Measurements from ENCODE around the gene NKX1-1.

NKX1-1 gene

GRCh38 chr4:1402516-1403091, 3.6 kb downstream of the NKX1-1 start:
- Histone ChIP-seq H3K4me3 (ENCODE audit: low read depth, low read length) (no peak overlapping the region), H4K91ac (ENCODE audit: low read depth, low read length) (no peak overlapping the region), H3K36me3 (ENCODE audit: control insufficient read depth in 1 of 2, insufficient read depth in 2 of 2, low read length in 2 of 2) (no peaks in the 10 kb centered on the region), H3K4ac (ENCODE audit: low read depth, low read length) (no peak overlapping the region), H3K4me2 (ENCODE audit: low read length) (no peak overlapping the region), H3K79me2 (ENCODE audit: control insufficient read depth, insufficient read depth, low read length, poor library complexity) (no peaks in the 10 kb centered on the region), H3K9ac (ENCODE audit: low read length) (no peak overlapping the region), H2BK120ac (ENCODE audit: insufficient read depth, low read length, poor library complexity) (no peak overlapping the region), H4K12ac (ENCODE audit: low read depth, low read length) (no peak overlapping the region), H3K79me1 (ENCODE audit: low read length) (no peaks in the 10 kb centered on the region), H2AFZ (ENCODE audit: insufficient read depth, low read length, poor library complexity) (no peak overlapping the region), H3K4me1 (ENCODE audit: control insufficient read depth in 1 of 2, insufficient read depth in 2 of 2, low read length in 2 of 2) (no peaks in the 10 kb centered on the region), H2BK5ac (ENCODE audit: low read depth, low read length, poor library complexity) (no peak overlapping the region), H3K18ac (ENCODE audit: low read length) (no peak overlapping the region), H2AK5ac (ENCODE audit: low read length) (no peak overlapping the region), H3K27me3 (ENCODE audit: insufficient read depth, low read length) (peaks cover 67% of the 10 kb centered on the region), H3K14ac (ENCODE audit: low read length) (no peak overlapping the region), H3K9me3 (ENCODE audit: insufficient read depth, low read depth, low read length) (peaks cover 47% of the 10 kb centered on the region), H2BK12ac (ENCODE audit: low read length) (no peak overlapping the region), H4K8ac (ENCODE audit: low read depth, low read length) (no peak overlapping the region), H3K27ac (ENCODE audit: low read depth, low read length) (no peak overlapping the region), H3K23ac (ENCODE audit: low read length) (no peak overlapping the region)
- WGBS (ENCODE audit: extremely low coverage, insufficient coverage, insufficient read length): no CpG with 5 or more reads among the region's 69 CpGs
- no peak for DNase-seq

DNA sequence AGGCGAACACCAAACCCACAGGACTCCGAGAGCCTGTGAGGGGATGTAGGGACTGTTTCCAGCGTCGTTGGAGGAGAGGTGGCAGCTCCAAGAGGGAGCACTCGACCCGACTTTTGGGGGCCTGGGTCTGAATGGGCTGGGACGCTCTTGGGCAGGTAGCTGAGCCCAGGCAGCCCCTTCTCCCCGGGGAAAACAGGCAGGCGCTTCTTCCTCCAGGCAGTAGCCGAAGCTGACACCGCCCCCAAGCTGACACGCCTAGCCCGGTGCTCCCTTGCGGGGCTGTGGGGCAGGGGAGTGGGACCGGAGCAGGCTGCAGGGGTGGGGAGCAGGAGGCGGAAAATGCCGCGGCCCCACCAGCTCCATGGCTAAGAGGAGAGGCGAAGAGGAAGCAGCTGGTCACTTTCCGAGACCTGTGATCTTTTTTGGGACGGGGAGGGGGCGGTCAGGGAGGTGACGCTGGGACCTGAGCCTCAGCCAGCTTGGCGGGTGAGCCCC, 4.2 kb downstream of the NKX1-1 start:
- no peaks in the 10 kb centered on the region for H3K36me3 ChIP-seq (ENCODE audit: control insufficient read depth in 1 of 2, insufficient read depth in 2 of 2, low read length in 2 of 2)
- no peak overlapping the region for H4K8ac ChIP-seq (ENCODE audit: low read depth, low read length)
- H4K91ac ChIP-seq (ENCODE audit: low read depth, low read length): no peak overlapping the region
- H2BK120ac ChIP-seq (ENCODE audit: insufficient read depth, low read length, poor library complexity): no peak overlapping the region
- no peak overlapping the region for H3K9ac ChIP-seq (ENCODE audit: low read length)
- no peak overlapping the region for H3K4me2 ChIP-seq (ENCODE audit: low read length)
- peaks cover 61% of the 10 kb centered on the region for H3K27me3 ChIP-seq (ENCODE audit: insufficient read depth, low read length)
- no peaks in the 10 kb centered on the region for H3K79me1 ChIP-seq (ENCODE audit: low read length)
- peaks cover 50% of the 10 kb centered on the region for H3K9me3 ChIP-seq (ENCODE audit: insufficient read depth, low read depth, low read length)
- no peak overlapping the region for H2BK5ac ChIP-seq (ENCODE audit: low read depth, low read length, poor library complexity)
- no peak overlapping the region for H2AFZ ChIP-seq (ENCODE audit: insufficient read depth, low read length, poor library complexity)
- H3K79me2 ChIP-seq (ENCODE audit: control insufficient read depth, insufficient read depth, low read length, poor library complexity): no peaks in the 10 kb centered on the region
- H3K4me3 ChIP-seq (ENCODE audit: low read depth, low read length): no peak overlapping the region
- no peak overlapping the region for H3K27ac ChIP-seq (ENCODE audit: low read depth, low read length)
- no peak overlapping the region for H4K12ac ChIP-seq (ENCODE audit: low read depth, low read length)
- no peak overlapping the region for H3K18ac ChIP-seq (ENCODE audit: low read length)
- H3K4ac ChIP-seq (ENCODE audit: low read depth, low read length): no peak overlapping the region
- no peak overlapping the region for H3K14ac ChIP-seq (ENCODE audit: low read length)
- H3K23ac ChIP-seq (ENCODE audit: low read length): no peak overlapping the region
- WGBS (ENCODE audit: extremely low coverage, insufficient coverage, insufficient read length): no CpG with 5 or more reads among the region's 24 CpGs
- no peak for DNase-seq
- H2AK5ac ChIP-seq (ENCODE audit: low read length): no peak overlapping the region
- H3K4me1 ChIP-seq (ENCODE audit: control insufficient read depth in 1 of 2, insufficient read depth in 2 of 2, low read length in 2 of 2): no peaks in the 10 kb centered on the region
- H2BK12ac ChIP-seq (ENCODE audit: low read length): no peak overlapping the region

DNA sequence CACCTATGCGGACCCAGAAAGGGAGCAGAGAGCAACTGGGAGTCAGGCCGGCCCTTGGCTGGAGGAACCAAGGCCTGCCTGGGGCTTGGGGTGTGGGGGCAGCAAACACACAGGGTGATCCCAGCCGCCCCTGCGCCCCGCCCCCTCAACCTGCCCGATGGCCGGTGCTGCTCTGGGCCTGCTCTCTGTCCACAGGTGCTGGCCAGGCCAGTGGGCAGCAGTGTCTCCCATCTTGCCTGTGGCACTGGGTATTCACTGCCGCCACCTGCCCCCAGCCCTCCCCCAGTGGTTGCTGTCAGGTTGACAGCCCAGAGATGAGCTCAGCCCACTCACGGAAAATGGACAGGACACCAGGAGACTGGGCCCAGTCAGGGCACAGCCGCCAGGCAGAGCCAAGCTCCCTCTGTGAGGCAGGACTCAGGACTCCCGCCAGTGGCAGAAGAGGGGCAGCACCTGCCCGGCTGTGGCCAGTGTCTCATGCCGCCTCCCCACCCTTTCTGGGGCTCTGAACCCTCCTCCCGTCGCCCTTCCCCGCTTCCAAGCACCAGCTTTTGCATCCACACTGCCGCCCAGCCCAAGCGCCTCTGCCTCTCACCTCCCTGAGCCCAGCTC, 4.7 kb downstream of the NKX1-1 start:
- DNase-seq: no peak
- Histone ChIP-seq H3K4me2 (ENCODE audit: low read length) (no peak overlapping the region), H3K36me3 (ENCODE audit: control insufficient read depth in 1 of 2, insufficient read depth in 2 of 2, low read length in 2 of 2) (no peaks in the 10 kb centered on the region), H2BK12ac (ENCODE audit: low read length) (no peak overlapping the region), H3K79me2 (ENCODE audit: control insufficient read depth, insufficient read depth, low read length, poor library complexity) (no peaks in the 10 kb centered on the region), H3K4me1 (ENCODE audit: control insufficient read depth in 1 of 2, insufficient read depth in 2 of 2, low read length in 2 of 2) (no peaks in the 10 kb centered on the region), H3K27ac (ENCODE audit: low read depth, low read length) (no peak overlapping the region), H3K9ac (ENCODE audit: low read length) (no peak overlapping the region), H2AK5ac (ENCODE audit: low read length) (no peak overlapping the region), H2BK120ac (ENCODE audit: insufficient read depth, low read length, poor library complexity) (no peak overlapping the region), H3K79me1 (ENCODE audit: low read length) (no peaks in the 10 kb centered on the region), H2AFZ (ENCODE audit: insufficient read depth, low read length, poor library complexity) (no peak overlapping the region), H3K4ac (ENCODE audit: low read depth, low read length) (no peak overlapping the region), H3K23ac (ENCODE audit: low read length) (no peak overlapping the region), H4K8ac (ENCODE audit: low read depth, low read length) (no peak overlapping the region), H3K18ac (ENCODE audit: low read length) (no peak overlapping the region), H3K14ac (ENCODE audit: low read length) (no peak overlapping the region), H4K91ac (ENCODE audit: low read depth, low read length) (no peak overlapping the region), H4K12ac (ENCODE audit: low read depth, low read length) (no peak overlapping the region), H2BK5ac (ENCODE audit: low read depth, low read length, poor library complexity) (no peak overlapping the region), H3K27me3 (ENCODE audit: insufficient read depth, low read length) (peaks cover 56% of the 10 kb centered on the region), H3K9me3 (ENCODE audit: insufficient read depth, low read depth, low read length) (peaks cover 53% of the 10 kb centered on the region), H3K4me3 (ENCODE audit: low read depth, low read length) (no peak overlapping the region)
- WGBS (ENCODE audit: extremely low coverage, insufficient coverage, insufficient read length): no CpG with 5 or more reads among the region's 18 CpGs

DNA sequence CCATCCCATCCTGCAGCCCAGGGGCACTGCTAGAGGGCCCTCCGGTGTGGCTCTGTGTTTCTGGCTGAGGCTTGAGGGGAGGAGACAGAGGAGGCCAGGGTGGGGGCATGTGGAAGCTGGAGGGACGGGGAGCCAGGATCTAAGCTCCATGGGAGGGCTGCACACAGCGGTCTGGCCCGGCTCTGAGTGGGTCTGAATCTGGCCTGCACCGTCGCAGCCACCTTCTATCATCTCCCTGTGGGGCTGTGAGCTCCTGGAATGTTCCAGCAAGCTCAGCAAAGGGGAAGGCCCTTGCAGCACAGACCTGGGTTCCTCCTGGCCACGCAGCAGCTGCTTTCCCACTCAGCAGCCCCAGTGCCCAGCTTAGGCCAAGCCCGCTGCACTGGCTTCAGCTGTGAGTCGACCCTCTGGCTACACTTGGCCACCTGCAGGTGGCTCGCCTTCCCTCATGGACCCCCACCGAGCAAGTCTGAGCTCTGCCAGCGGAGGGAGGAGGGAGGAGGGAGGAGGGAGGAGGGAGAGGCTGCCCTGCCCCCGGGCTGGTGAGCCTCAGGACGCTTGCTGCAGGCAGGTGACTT, 5.3 kb downstream of the NKX1-1 start:
- no peak overlapping the region for H2AK5ac ChIP-seq (ENCODE audit: low read length)
- no CpG with 5 or more reads among the region's 14 CpGs for WGBS (ENCODE audit: extremely low coverage, insufficient coverage, insufficient read length)

More for the DNA sequence above, 5.3 kb downstream of the NKX1-1 start:
- Histone ChIP-seq H2AFZ (ENCODE audit: insufficient read depth, low read length, poor library complexity) (no peak overlapping the region), H3K9ac (ENCODE audit: low read length) (no peak overlapping the region), H2BK120ac (ENCODE audit: insufficient read depth, low read length, poor library complexity) (no peak overlapping the region), H3K4me3 (ENCODE audit: low read depth, low read length) (no peak overlapping the region), H4K91ac (ENCODE audit: low read depth, low read length) (no peak overlapping the region), H3K27ac (ENCODE audit: low read depth, low read length) (no peak overlapping the region), H3K9me3 (ENCODE audit: insufficient read depth, low read depth, low read length) (peaks cover 57% of the 10 kb centered on the region), H3K27me3 (ENCODE audit: insufficient read depth, low read length) (peaks cover 50% of the 10 kb centered on the region), H3K79me1 (ENCODE audit: low read length) (no peaks in the 10 kb centered on the region), H3K14ac (ENCODE audit: low read length) (no peak overlapping the region), H3K23ac (ENCODE audit: low read length) (no peak overlapping the region), H3K4ac (ENCODE audit: low read depth, low read length) (no peak overlapping the region), H3K4me2 (ENCODE audit: low read length) (no peak overlapping the region), H4K8ac (ENCODE audit: low read depth, low read length) (no peak overlapping the region), H3K18ac (ENCODE audit: low read length) (no peak overlapping the region), H3K79me2 (ENCODE audit: control insufficient read depth, insufficient read depth, low read length, poor library complexity) (no peaks in the 10 kb centered on the region), H3K36me3 (ENCODE audit: control insufficient read depth in 1 of 2, insufficient read depth in 2 of 2, low read length in 2 of 2) (no peaks in the 10 kb centered on the region), H2BK12ac (ENCODE audit: low read length) (no peak overlapping the region), H3K4me1 (ENCODE audit: control insufficient read depth in 1 of 2, insufficient read depth in 2 of 2, low read length in 2 of 2) (no peaks in the 10 kb centered on the region), H4K12ac (ENCODE audit: low read depth, low read length) (no peak overlapping the region), H2BK5ac (ENCODE audit: low read depth, low read length, poor library complexity) (no peak overlapping the region)
- no peak for DNase-seq

Measured in trophoblast cell (in vitro differentiated cells and primary cell).